ENCODE measurements around the gene RAB11A.
A peak's percentile ranks its signal among the peaks of the same experiment; 100 is the strongest.

The RAB11A gene

GRCh38 chr15:65834603-65835282 lies 34.5 kb upstream of the RAB11A start:
- no peak overlapping the region for H2BK5ac ChIP-seq (ENCODE audit: low read depth, low read length, poor library complexity, severe bottlenecking)
- 92% methylated on average over 7 of the region's 8 CpGs for WGBS
- H2BK12ac ChIP-seq (ENCODE audit: low read length in 2 of 2) = no peak overlapping the region
- H2BK120ac ChIP-seq (ENCODE audit: low read depth, low read length) = no peak overlapping the region
- H3K27ac ChIP-seq (ENCODE audit: low read length, poor library complexity, severe bottlenecking) = no peak overlapping the region
- H3K4ac ChIP-seq (ENCODE audit: low read depth in 1 of 2, low read length in 2 of 2) = no peak overlapping the region
- H3K36me3 ChIP-seq (ENCODE audit: control insufficient read depth in 1 of 2, insufficient read depth in 2 of 2, low read depth in 1 of 2, low read length in 2 of 2) = no peaks in the 10 kb centered on the region
- no peak overlapping the region for H4K91ac ChIP-seq (ENCODE audit: low read length)
- no peak overlapping the region for H4K8ac ChIP-seq (ENCODE audit: low read length)
- no peak overlapping the region for H2AFZ ChIP-seq (ENCODE audit: low read depth, low read length)
- no peaks in the 10 kb centered on the region for H3K9me3 ChIP-seq (ENCODE audit: control insufficient read depth, low read length)
- no peak overlapping the region for H3K23ac ChIP-seq (ENCODE audit: low read length in 2 of 2)
- no peak for DNase-seq
- no peaks in the 10 kb centered on the region for H3K79me1 ChIP-seq (replicated peaks; ENCODE audit: low read length, poor library complexity, severe bottlenecking)
- H3K4me2 ChIP-seq (ENCODE audit: low read length, poor library complexity, severe bottlenecking) = no peak overlapping the region
- H3K9ac ChIP-seq (ENCODE audit: low read length) = no peak overlapping the region
- no peak overlapping the region for H3K4me3 ChIP-seq (ENCODE audit: insufficient read depth in 1 of 2, low read depth in 1 of 2, low read length in 2 of 2)
- no peak overlapping the region for H2BK15ac ChIP-seq (ENCODE audit: low read depth, poor library complexity, severe bottlenecking)
- no peak overlapping the region for H3K14ac ChIP-seq (ENCODE audit: low read length in 2 of 2)
- H2AK5ac ChIP-seq (ENCODE audit: low read length, severe bottlenecking) = no peak overlapping the region
- no peaks in the 10 kb centered on the region for H3K27me3 ChIP-seq (ENCODE audit: control insufficient read depth in 1 of 2, insufficient read depth in 1 of 2, low read length in 2 of 2)
- no peak overlapping the region for H3K18ac ChIP-seq (ENCODE audit: low read depth in 1 of 2, low read length in 2 of 2)
- peaks cover 12% of the 10 kb centered on the region for H3K4me1 ChIP-seq (ENCODE audit: control insufficient read depth, insufficient read depth, low read depth, low read length)

DNA sequence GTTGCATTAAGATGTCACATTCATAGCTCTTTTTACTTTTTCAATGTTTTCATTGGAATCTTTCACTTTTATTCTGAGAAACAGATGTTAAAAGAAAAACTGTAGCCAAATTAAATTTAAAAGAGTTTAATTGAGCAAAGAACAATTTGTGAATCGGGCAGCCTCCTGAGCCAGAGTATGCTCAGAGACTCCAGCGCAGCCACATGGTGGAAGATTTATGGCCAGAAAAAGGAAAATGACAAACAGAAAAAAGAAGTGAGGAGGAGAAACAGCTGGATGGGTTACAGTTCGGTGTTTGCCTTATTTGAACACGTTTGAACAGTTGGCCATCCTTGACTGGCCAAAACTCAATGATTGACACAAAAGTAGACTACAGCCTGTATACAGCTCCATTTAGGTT lies 33.8 kb upstream of the RAB11A start:
- Histone ChIP-seq H3K27ac (ENCODE audit: low read length, poor library complexity, severe bottlenecking) (no peak overlapping the region), H3K36me3 (ENCODE audit: control insufficient read depth in 1 of 2, insufficient read depth in 2 of 2, low read depth in 1 of 2, low read length in 2 of 2) (no peaks in the 10 kb centered on the region), H4K91ac (ENCODE audit: low read length) (no peak overlapping the region), H2BK5ac (ENCODE audit: low read depth, low read length, poor library complexity, severe bottlenecking) (no peak overlapping the region), H3K4me3 (ENCODE audit: insufficient read depth in 1 of 2, low read depth in 1 of 2, low read length in 2 of 2) (no peak overlapping the region), H3K9me3 (ENCODE audit: control insufficient read depth, low read length) (no peaks in the 10 kb centered on the region), H3K18ac (ENCODE audit: low read depth in 1 of 2, low read length in 2 of 2) (no peak overlapping the region), H2AFZ (ENCODE audit: low read depth, low read length) (no peak overlapping the region), H3K4ac (ENCODE audit: low read depth in 1 of 2, low read length in 2 of 2) (no peak overlapping the region), H3K14ac (ENCODE audit: low read length in 2 of 2) (no peak overlapping the region), H3K9ac (ENCODE audit: low read length) (no peak overlapping the region), H3K79me1 (replicated peaks; ENCODE audit: low read length, poor library complexity, severe bottlenecking) (no peaks in the 10 kb centered on the region), H2AK5ac (ENCODE audit: low read length, severe bottlenecking) (no peak overlapping the region), H2BK12ac (ENCODE audit: low read length in 2 of 2) (no peak overlapping the region), H4K8ac (ENCODE audit: low read length) (no peak overlapping the region), H3K27me3 (ENCODE audit: control insufficient read depth in 1 of 2, insufficient read depth in 1 of 2, low read length in 2 of 2) (no peaks in the 10 kb centered on the region), H3K23ac (ENCODE audit: low read length in 2 of 2) (no peak overlapping the region), H3K4me1 (ENCODE audit: control insufficient read depth, insufficient read depth, low read depth, low read length) (peaks cover 12% of the 10 kb centered on the region), H2BK15ac (ENCODE audit: low read depth, poor library complexity, severe bottlenecking) (no peak overlapping the region), H3K4me2 (ENCODE audit: low read length, poor library complexity, severe bottlenecking) (no peak overlapping the region), H2BK120ac (ENCODE audit: low read depth, low read length) (no peak overlapping the region)
- WGBS = 91% methylated on average over 3 of the region's 4 CpGs
- no peak for DNase-seq

- Histone ChIP-seq H2BK12ac (ENCODE audit: low read length in 2 of 2) (no peak overlapping the region), H2BK120ac (ENCODE audit: low read depth, low read length) (no peak overlapping the region), H3K4me2 (ENCODE audit: low read length, poor library complexity, severe bottlenecking) (no peak overlapping the region), H3K9ac (ENCODE audit: low read length) (no peak overlapping the region), H3K23ac (ENCODE audit: low read length in 2 of 2) (no peak overlapping the region), H3K27ac (ENCODE audit: low read length, poor library complexity, severe bottlenecking) (no peak overlapping the region), H3K9me3 (ENCODE audit: control insufficient read depth, low read length) (no peaks in the 10 kb centered on the region), H3K36me3 (ENCODE audit: control insufficient read depth in 1 of 2, insufficient read depth in 2 of 2, low read depth in 1 of 2, low read length in 2 of 2) (no peaks in the 10 kb centered on the region), H2BK15ac (ENCODE audit: low read depth, poor library complexity, severe bottlenecking) (no peak overlapping the region), H2AK5ac (ENCODE audit: low read length, severe bottlenecking) (no peak overlapping the region), H4K91ac (ENCODE audit: low read length) (no peak overlapping the region), H3K18ac (ENCODE audit: low read depth in 1 of 2, low read length in 2 of 2) (no peak overlapping the region), H3K79me1 (replicated peaks; ENCODE audit: low read length, poor library complexity, severe bottlenecking) (no peaks in the 10 kb centered on the region), H2BK5ac (ENCODE audit: low read depth, low read length, poor library complexity, severe bottlenecking) (no peak overlapping the region), H3K14ac (ENCODE audit: low read length in 2 of 2) (no peak overlapping the region), H3K4me3 (ENCODE audit: insufficient read depth in 1 of 2, low read depth in 1 of 2, low read length in 2 of 2) (no peak overlapping the region), H4K8ac (ENCODE audit: low read length) (no peak overlapping the region), H3K4ac (ENCODE audit: low read depth in 1 of 2, low read length in 2 of 2) (no peak overlapping the region), H3K4me1 (ENCODE audit: control insufficient read depth, insufficient read depth, low read depth, low read length) (peaks cover 15% of the 10 kb centered on the region), H2AFZ (ENCODE audit: low read depth, low read length) (no peak overlapping the region), H3K27me3 (ENCODE audit: control insufficient read depth in 1 of 2, insufficient read depth in 1 of 2, low read length in 2 of 2) (no peaks in the 10 kb centered on the region)
- DNase-seq = no peak
- WGBS = 82% methylated on average over 3 of the region's 4 CpGs
These were observed 32.6 kb upstream of the RAB11A start for GRCh38 chr15:65836665-65837064.

DNA sequence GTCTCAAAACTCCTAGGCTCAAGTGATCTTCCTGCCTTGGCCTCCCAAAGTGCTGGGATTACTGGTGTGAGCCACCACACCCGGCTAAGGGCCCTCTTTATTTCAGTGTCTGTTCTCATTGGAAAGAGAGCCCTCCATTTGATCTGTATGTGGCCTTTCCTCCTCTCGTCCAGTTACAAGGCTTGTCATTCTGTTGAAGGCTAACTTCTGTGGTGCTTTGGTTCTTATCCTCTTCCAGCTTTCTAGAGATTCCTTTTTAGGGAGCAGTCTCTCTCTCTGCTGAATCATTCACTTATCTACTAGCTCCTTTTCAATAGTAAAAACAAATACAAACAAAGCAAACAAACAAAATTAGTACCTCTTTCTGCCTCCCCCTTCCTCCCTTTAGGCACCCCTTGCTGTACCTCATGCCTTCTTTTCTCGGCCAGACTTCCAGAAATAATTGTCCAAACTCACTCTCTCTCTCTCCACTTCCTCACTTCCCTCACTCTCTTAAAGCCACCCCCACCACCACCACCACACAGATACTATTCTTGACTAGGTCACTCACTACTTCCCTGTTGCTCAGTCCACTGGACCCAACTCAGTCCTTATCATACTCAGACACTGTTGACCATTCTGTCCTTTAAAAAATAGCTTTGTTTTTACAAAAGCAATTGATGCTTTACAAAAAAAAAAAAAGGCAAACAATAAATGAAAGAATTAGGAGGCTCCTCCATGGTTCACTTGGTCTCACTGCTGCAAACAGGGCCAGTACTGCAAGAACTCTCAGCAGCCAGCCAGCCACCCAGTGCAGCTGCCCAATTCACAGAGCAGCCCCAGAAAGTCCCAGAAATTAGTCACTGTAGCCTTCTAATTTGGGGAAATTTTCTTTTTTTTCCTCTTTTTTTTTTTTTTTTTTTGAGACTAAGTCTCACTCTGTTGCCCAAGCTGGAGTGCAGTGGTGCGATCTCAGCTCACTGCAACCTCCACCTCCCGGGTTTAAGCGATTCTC lies 31.7 kb upstream of the RAB11A start:
- WGBS = 66% methylated on average over 3 of the region's 6 CpGs
- Histone ChIP-seq H2AK5ac (ENCODE audit: low read length, severe bottlenecking) (no peak overlapping the region), H3K14ac (ENCODE audit: low read length in 2 of 2) (no peak overlapping the region), H3K4me3 (ENCODE audit: insufficient read depth in 1 of 2, low read depth in 1 of 2, low read length in 2 of 2) (no peak overlapping the region), H2AFZ (ENCODE audit: low read depth, low read length) (no peak overlapping the region), H2BK120ac (ENCODE audit: low read depth, low read length) (no peak overlapping the region), H3K27ac (ENCODE audit: low read length, poor library complexity, severe bottlenecking) (no peak overlapping the region), H2BK15ac (ENCODE audit: low read depth, poor library complexity, severe bottlenecking) (no peak overlapping the region), H3K9ac (ENCODE audit: low read length) (no peak overlapping the region), H3K4me2 (ENCODE audit: low read length, poor library complexity, severe bottlenecking) (no peak overlapping the region), H3K36me3 (ENCODE audit: control insufficient read depth in 1 of 2, insufficient read depth in 2 of 2, low read depth in 1 of 2, low read length in 2 of 2) (no peaks in the 10 kb centered on the region), H3K4ac (ENCODE audit: low read depth in 1 of 2, low read length in 2 of 2) (no peak overlapping the region), H2BK12ac (ENCODE audit: low read length in 2 of 2) (no peak overlapping the region), H3K4me1 (ENCODE audit: control insufficient read depth, insufficient read depth, low read depth, low read length) (peaks cover 15% of the 10 kb centered on the region), H4K8ac (ENCODE audit: low read length) (peak overlapping the region; percentile 38), H3K79me1 (replicated peaks; ENCODE audit: low read length, poor library complexity, severe bottlenecking) (no peaks in the 10 kb centered on the region), H3K18ac (ENCODE audit: low read depth in 1 of 2, low read length in 2 of 2) (no peak overlapping the region), H3K27me3 (ENCODE audit: control insufficient read depth in 1 of 2, insufficient read depth in 1 of 2, low read length in 2 of 2) (no peaks in the 10 kb centered on the region), H2BK5ac (ENCODE audit: low read depth, low read length, poor library complexity, severe bottlenecking) (no peak overlapping the region), H3K23ac (ENCODE audit: low read length in 2 of 2) (no peak overlapping the region), H4K91ac (ENCODE audit: low read length) (no peak overlapping the region), H3K9me3 (ENCODE audit: control insufficient read depth, low read length) (no peaks in the 10 kb centered on the region)
- DNase-seq = peak; percentile 26

Measured in mesenchymal stem cell (in vitro differentiated cells and primary cell).